Measurements from ENCODE around the gene ROBO3. TPM values are rescaled to one million over a fixed set of nuclear protein-coding genes. Genes with fewer than 3 reads are reported as not detected.

The ROBO3 gene
- total RNA-seq, 4 donors from 2014 or later, result 7.1 to 21.8 (median 11.1) TPM

GRCh38 chr11:124902616-124903015 lies 37.4 kb downstream of the ROBO3 start:
- H3K4me1 ChIP-seq, result no peaks in the 10 kb centered on the region

GRCh38 chr11:124915541-124916369 lies 50.5 kb downstream of the ROBO3 start:
- Histone ChIP-seq H3K36me3 (no peaks in the 10 kb centered on the region), H3K9me3 (no peaks in the 10 kb centered on the region), H3K4me3 (no peak overlapping the region), H3K4me1 (peaks cover 0 to 1% of the 10 kb centered on the region in 2 donors), H3K27me3 (no peaks in the 10 kb centered on the region), H3K27ac (no peak overlapping the region)
- intact Hi-C loops (cut with DNase I; ENCODE audit: low total_unique reads), result no loop called here
- TF ChIP-seq POLR2A (IDR thresholded peaks at IDR 0.05) (no peak), CTCF (IDR thresholded peaks at IDR 0.05) (no peak)
- DNase-seq, result no peak

More at GRCh38 chr11:124902616-124903015, 37.4 kb downstream of the ROBO3 start:
- no peaks in the 10 kb centered on the region for H3K27me3 ChIP-seq
- TF ChIP-seq POLR2A (IDR thresholded peaks at IDR 0.05), result no peak
- TF ChIP-seq CTCF (IDR thresholded peaks at IDR 0.05), result no peak
- no peak overlapping the region for H3K4me3 ChIP-seq
- intact Hi-C loops (cut with DNase I; ENCODE audit: low total_unique reads), result no loop called here
- no peaks in the 10 kb centered on the region for H3K36me3 ChIP-seq
- no peak for DNase-seq
- no peak overlapping the region for H3K27ac ChIP-seq
- H3K9me3 ChIP-seq, result no peaks in the 10 kb centered on the region

GRCh38 chr11:124916370-124916710 lies 51.1 kb downstream of the ROBO3 start:
- DNase-seq, result no peak
- H3K27ac ChIP-seq, result no peak overlapping the region
- no peak for TF ChIP-seq CTCF (IDR thresholded peaks at IDR 0.05)
- no peak for TF ChIP-seq POLR2A (IDR thresholded peaks at IDR 0.05)
- no peaks in the 10 kb centered on the region for H3K36me3 ChIP-seq
- no peak overlapping the region for H3K4me3 ChIP-seq
- no peaks in the 10 kb centered on the region for H3K27me3 ChIP-seq
- no peaks in the 10 kb centered on the region for H3K9me3 ChIP-seq
- peaks cover 0 to 7% of the 10 kb centered on the region in 2 donors for H3K4me1 ChIP-seq
- intact Hi-C loops (cut with DNase I; ENCODE audit: low total_unique reads), result no loop called here

- H3K9me3 ChIP-seq, result no peaks in the 10 kb centered on the region
- no peaks in the 10 kb centered on the region for H3K36me3 ChIP-seq
- intact Hi-C loops (cut with DNase I; ENCODE audit: low total_unique reads), result no loop called here
- peaks cover 0 to 7% of the 10 kb centered on the region in 2 donors for H3K4me1 ChIP-seq
- DNase-seq, result no peak
- H3K27me3 ChIP-seq, result no peaks in the 10 kb centered on the region
- H3K4me3 ChIP-seq, result no peak overlapping the region
- TF ChIP-seq CTCF (IDR thresholded peaks at IDR 0.05) (no peak), POLR2A (IDR thresholded peaks at IDR 0.05) (no peak)
- H3K27ac ChIP-seq, result no peak overlapping the region
Measured at GRCh38 chr11:124917115-124917637, 51.9 kb downstream of the ROBO3 start.

- Histone ChIP-seq H3K27me3 (no peaks in the 10 kb centered on the region), H3K4me3 (no peak within 1 kb of the TSS), H3K9me3 (no peaks in the 10 kb centered on the region), H3K36me3 (no peaks in the 10 kb centered on the region), H3K4me1 (peaks cover 0 to 7% of the 10 kb centered on the region in 2 donors), H3K27ac (no peak within 1 kb of the TSS)
- intact Hi-C loops (cut with DNase I; ENCODE audit: low total_unique reads), result no loop called here
- no peak for TF ChIP-seq CTCF (IDR thresholded peaks at IDR 0.05)
- no peak for TF ChIP-seq POLR2A (IDR thresholded peaks at IDR 0.05)
- no peak for DNase-seq
Measured at GRCh38 chr11:124918950-124919349, 53.7 kb downstream of the ROBO3 start, which contains the start of gene HEPN1. Gene HEPN1, plus strand, starts transcription at chr11:124919250.

All from uterus (tissue), 4 donors.